ENCODE data around the gene PREPL. TPM values are rescaled to one million over a fixed set of nuclear protein-coding genes. Genes with fewer than 3 reads are reported as not detected.

Gene PREPL
- total RNA-seq, 3 donors from 2014 or later, result 31.8 to 35.0 (median 33.5) TPM

DNA sequence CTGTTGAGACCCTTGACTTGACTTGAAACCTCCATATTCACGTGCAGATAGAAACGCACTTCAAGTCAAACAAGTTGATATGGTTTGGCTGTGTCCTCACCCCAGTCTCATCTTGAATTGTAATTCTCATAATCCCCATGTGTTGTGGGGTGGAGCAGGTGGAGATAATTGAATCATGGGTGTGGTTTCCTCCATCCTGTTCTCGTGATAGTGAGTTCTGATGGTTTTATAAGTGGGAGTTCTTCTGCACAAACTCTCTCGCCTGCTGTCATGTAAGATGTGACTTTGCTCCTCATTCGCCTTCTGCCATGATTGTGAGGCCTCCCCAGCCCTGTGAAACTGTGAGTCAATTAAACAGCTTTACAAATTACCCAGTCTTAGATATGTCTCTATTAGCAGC lies 64.6 kb downstream of the PREPL start:
- DNase-seq (no peak), ATAC-seq (peak in 1 of 2 donors; percentile 27)
- Mint-ChIP-seq H3K9me3 (no peaks in the 10 kb centered on the region), H3K4me3 (no peak overlapping the region), H3K27me3 (ENCODE audit: low read depth) (peaks cover 1% of the 10 kb centered on the region), H3K36me3 (ENCODE audit: insufficient read depth) (no peaks in the 10 kb centered on the region), H3K4me1 (ENCODE audit: low read depth) (peaks cover 13% of the 10 kb centered on the region)

DNA sequence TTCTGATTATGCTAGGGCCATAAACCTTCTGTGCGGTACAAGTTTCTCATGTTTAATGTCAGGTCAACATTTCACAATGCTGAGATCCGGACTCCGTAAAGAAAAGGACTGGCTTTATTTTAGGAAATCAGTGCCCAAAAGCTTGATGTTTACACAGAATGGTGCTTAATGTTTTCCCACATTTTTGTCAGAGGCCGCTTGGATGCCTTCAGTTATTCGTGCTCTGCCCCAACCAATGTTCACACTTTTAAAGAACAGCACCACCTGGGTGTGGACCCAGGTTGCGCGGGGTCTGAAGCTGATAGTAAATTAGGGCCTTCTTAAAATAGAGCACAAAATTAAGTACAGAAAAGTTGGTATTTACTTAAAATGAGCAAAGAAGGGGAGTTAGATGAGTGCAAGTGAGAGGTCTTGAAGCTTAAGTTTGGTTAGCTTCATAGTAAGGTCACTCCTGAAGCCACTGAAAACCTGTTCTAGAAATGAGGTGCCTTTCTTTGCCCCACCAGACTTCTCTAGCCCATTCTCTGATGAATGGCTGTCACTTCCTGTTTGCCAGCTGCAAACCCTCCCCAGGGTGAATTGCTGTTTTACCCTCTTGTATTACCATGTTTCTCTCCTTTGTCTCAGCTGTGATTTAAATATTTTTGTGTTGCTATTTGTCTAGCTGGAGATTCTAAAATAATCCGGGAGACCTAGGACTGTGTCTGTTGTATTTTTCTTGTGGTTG lies 65.5 kb downstream of the PREPL start:
- H3K4me1 Mint-ChIP-seq (ENCODE audit: low read depth), result peaks cover 13% of the 10 kb centered on the region
- H3K4me3 Mint-ChIP-seq, result no peak overlapping the region
- H3K9me3 Mint-ChIP-seq, result no peaks in the 10 kb centered on the region
- H3K36me3 Mint-ChIP-seq (ENCODE audit: insufficient read depth), result no peaks in the 10 kb centered on the region
- H3K27me3 Mint-ChIP-seq (ENCODE audit: low read depth), result peaks cover 1% of the 10 kb centered on the region
- DNase-seq (no peak), ATAC-seq (no peak)

DNA sequence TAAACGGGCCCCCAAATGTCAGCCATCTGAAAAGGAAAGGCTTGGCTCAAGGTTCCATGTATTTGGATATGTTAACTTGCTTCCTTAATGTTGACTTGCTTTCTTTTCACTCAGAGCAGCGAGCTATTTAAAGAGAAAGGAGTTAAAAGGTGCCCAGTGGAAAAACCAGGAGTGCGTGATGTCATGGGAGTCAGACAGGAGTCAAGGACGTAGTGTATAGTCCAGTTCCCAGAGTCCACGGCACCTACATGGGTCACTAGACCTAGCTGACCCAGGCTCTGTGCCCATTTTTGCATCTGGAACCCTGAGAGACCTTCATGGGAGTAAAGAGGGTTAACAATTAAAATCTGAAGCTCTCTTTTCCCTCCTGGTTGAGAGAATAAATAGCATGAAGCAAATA lies 66.2 kb downstream of the PREPL start:
- ATAC-seq (no peak), DNase-seq (no peak)
- H3K27me3 Mint-ChIP-seq (ENCODE audit: low read depth), result peaks cover 1% of the 10 kb centered on the region
- no peaks in the 10 kb centered on the region for H3K36me3 Mint-ChIP-seq (ENCODE audit: insufficient read depth)
- peaks cover 13% of the 10 kb centered on the region for H3K4me1 Mint-ChIP-seq (ENCODE audit: low read depth)
- no peaks in the 10 kb centered on the region for H3K9me3 Mint-ChIP-seq
- H3K4me3 Mint-ChIP-seq, result no peak overlapping the region

DNA sequence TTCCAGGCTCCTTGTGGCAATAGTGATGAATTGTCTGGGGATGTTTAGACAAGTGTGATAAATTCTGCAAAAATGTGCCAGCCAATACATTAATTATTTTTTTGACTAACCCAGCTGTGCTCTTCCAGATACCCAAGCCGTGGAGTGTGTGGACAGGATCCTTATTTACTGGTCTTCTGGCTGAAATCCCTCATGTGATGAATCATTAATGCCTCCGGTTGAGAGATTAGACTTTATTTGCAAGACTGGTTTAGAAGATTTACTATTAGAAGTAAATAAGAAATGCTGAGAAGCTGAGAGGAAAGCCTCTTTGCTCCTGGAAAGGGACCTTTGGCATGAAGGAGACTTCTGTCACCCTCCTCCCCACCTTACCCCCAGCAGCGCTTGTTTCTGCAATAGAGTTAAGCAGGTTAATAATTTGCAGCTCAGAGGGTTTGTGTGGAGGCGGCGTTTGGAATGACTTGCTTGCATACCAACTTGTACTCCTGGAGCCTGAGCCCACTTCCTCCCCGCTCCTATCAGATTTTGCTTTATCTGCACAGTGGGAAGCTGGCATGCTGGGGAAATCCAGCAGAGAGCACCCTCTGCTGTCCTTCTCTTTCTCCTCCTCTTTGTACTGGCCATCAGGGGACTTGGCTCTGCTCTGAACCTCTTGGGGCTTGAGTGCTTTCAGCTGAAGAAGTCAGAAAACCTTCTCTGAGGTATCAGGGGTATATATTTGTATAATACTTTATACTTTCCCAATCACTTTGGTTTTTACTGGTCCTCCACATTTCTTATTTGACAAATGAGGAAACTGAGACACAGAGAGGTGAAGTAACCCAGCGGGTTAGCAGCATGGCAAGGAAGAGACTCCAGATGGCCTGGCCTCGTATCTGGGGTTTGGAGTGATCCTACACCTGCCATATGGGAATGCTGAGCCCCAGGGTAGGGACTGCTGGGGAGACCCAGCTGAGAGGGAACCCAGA lies 69.7 kb downstream of the PREPL start:
- Mint-ChIP-seq H3K4me1 (ENCODE audit: low read depth) (peaks cover 6% of the 10 kb centered on the region), H3K27me3 (ENCODE audit: low read depth) (peaks cover 1% of the 10 kb centered on the region), H3K36me3 (ENCODE audit: insufficient read depth) (no peaks in the 10 kb centered on the region), H3K9me3 (no peaks in the 10 kb centered on the region), H3K4me3 (no peak overlapping the region)
- DNase-seq (no peak), ATAC-seq (no peak)

DNA sequence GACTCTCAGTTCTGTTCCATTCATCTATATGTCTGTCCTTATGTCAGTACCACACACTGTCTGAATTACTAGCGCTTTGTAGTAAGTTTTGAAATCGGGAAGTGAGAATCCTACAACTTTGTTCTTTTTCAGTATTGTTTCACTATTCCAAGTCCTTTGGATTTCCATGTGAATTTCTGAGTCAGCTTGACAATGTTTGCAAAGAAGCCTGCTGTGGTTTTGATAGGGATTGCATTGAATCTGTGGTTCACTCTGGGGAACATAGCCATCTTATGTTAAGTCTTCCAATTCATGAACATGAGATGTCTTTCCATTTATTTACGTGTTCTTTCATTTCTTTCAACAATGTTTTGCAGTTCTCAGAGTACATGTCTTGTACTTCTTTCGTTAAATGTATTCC lies 71.0 kb downstream of the PREPL start:
- no peak for ATAC-seq
- H3K9me3 Mint-ChIP-seq, result no peaks in the 10 kb centered on the region
- peaks cover 1% of the 10 kb centered on the region for H3K27me3 Mint-ChIP-seq (ENCODE audit: low read depth)
- no peaks in the 10 kb centered on the region for H3K36me3 Mint-ChIP-seq (ENCODE audit: insufficient read depth)
- peaks cover 1% of the 10 kb centered on the region for H3K4me1 Mint-ChIP-seq (ENCODE audit: low read depth)
- DNase-seq, result no peak
- H3K4me3 Mint-ChIP-seq, result no peak overlapping the region

DNA sequence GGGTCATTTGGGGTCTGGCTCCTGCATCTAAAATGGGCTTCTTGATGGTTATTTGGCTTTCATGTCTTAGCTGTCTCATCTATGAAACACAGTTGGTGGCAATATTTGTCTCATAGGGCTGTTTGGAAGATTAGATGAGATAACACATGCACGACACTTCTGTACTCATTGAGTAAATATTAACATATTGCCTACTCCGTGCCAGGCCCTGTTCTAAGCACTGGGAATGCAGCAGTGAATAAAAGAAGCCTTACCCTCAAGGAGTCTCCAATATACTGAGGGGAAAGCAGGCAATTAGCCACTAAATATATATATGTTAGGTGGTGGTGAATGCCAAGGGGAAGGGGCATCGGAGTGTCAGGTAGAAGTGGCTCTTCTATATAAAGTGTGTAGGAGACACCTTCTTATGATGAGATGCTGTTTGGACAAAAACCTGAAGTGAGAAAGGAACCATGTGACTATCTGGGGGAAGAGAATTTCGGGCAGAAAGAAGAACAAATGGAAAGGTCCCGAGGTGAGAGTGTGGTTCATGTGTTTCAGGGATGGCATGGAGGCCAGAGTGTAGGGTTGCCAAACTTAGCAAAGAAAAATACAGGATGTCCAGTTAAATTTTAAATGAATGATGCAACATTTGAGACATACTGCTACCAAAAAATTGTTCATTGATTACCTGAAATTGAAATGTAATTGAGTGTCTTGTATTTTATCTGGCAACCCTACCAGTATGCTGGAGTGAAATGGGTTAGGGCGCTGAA lies 74.2 kb downstream of the PREPL start:
- H3K9me3 Mint-ChIP-seq, result no peaks in the 10 kb centered on the region
- H3K36me3 Mint-ChIP-seq (ENCODE audit: insufficient read depth), result no peaks in the 10 kb centered on the region
- H3K4me1 Mint-ChIP-seq (ENCODE audit: low read depth), result no peaks in the 10 kb centered on the region
- no peak for ATAC-seq
- no peak overlapping the region for H3K4me3 Mint-ChIP-seq
- H3K27me3 Mint-ChIP-seq (ENCODE audit: low read depth), result no peaks in the 10 kb centered on the region
- no peak for DNase-seq

DNA sequence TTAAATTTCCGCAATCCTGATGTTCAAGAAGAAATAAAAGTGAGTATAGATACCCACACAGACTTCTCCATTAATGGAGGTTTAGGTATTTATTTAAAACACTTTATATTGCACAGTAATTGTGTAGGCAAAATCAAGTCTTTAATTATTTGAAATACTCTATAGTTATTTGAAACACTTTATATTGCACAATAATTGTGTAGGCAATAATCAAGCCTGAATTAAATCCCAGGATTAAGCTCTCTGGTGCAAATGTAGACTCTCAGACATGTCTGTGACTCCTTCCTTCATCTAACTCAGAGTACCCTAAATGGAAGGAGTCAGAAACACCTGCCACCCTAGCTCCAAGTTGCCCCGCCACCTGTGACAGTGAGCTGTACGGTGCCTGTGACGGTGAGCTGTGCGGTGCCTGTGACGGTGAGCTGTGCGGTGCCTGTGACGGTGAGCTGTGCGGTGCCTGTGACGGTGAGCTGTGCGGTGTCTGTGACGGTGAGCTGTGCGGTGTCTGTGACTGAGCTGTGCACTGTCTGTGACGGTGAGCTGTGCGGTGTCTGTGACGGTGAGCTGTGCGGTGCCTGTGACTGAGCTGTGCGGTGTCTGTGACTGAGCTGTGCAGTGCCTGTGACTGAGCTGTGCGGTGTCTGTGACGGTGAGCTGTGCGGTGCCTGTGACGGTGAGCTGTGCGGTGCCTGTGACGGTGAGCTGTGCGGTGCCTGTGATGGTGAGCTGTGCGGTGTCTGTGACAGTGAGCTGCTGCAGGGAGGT lies 75.0 kb downstream of the PREPL start:
- no peaks in the 10 kb centered on the region for H3K4me1 Mint-ChIP-seq (ENCODE audit: low read depth)
- ATAC-seq (no peak), DNase-seq (no peak)
- no peaks in the 10 kb centered on the region for H3K36me3 Mint-ChIP-seq (ENCODE audit: insufficient read depth)
- no peak overlapping the region for H3K4me3 Mint-ChIP-seq
- no peaks in the 10 kb centered on the region for H3K27me3 Mint-ChIP-seq (ENCODE audit: low read depth)
- no peaks in the 10 kb centered on the region for H3K9me3 Mint-ChIP-seq

DNA sequence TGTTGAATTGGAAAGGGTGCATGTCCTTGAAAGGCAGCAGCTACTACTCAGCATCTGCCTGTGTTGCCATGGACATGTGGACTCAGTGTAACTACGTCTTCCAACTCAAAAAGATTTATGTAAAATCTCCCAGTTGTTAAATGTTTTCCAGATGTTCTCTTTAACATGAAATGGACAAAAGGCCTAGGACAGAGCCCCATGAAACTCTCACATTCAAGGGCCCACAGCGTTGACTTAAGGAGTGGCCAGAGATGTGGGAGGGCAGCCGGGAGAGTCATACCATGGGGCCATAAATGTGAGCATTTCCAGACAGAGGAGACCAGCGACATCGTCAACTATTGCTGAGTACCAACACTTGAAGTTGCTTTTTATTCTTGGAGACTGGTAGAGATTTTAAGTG lies 76.1 kb downstream of the PREPL start:
- Mint-ChIP-seq H3K4me3 (no peak overlapping the region), H3K9me3 (no peaks in the 10 kb centered on the region), H3K4me1 (ENCODE audit: low read depth) (no peaks in the 10 kb centered on the region), H3K27me3 (ENCODE audit: low read depth) (no peaks in the 10 kb centered on the region), H3K36me3 (ENCODE audit: insufficient read depth) (no peaks in the 10 kb centered on the region)
- no peak for DNase-seq
- ATAC-seq, result no peak

DNA sequence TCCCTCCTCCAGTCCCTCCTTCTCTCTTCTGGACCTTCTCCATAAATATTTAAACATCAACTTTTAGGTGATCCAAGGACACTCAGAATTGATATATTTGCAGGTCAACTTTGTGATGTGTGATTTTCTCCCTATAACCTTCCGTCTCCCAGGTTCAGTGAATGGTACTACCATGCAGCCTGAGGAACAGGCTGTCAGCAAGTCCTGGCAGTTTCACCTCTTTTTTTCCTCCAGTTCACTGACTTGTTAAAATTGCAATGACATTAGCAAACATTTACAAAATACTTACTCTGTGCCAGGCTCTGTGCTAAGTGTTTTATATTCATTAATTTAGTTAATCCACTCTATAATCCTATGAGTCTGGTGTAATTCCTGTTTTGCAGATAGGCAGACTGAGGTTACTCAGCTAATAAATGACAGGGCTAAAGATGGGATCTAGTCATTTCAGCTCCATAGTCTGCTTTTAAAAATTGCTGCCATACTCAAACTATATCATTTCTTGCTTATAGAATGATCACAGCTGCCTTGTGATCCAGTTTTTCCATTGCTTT lies 78.1 kb downstream of the PREPL start:
- H3K36me3 Mint-ChIP-seq (ENCODE audit: insufficient read depth), result no peaks in the 10 kb centered on the region
- no peaks in the 10 kb centered on the region for H3K27me3 Mint-ChIP-seq (ENCODE audit: low read depth)
- no peak for ATAC-seq
- no peaks in the 10 kb centered on the region for H3K9me3 Mint-ChIP-seq
- no peak overlapping the region for H3K4me3 Mint-ChIP-seq
- H3K4me1 Mint-ChIP-seq (ENCODE audit: low read depth), result no peaks in the 10 kb centered on the region
- DNase-seq, result no peak

DNA sequence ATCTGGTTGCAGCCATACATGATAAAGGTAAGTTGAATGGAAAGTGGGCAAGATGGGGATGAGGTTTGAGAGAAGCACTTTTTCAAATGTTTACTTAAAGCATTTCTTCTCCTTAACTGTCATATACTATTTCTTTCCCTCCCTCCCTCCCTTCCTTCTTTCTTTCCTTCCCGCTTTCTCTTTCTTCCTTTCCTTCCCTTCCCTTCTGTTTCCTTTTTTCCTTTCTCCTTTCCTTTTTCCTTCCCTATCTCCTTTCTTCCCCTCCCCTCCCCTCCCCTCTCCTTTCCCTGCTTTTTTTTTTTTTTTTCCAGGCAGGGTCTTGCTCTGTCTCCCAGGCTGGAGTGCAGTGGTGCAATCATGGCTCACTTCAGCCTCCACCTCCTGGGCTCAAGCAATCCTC lies 80.4 kb downstream of the PREPL start:
- H3K4me1 Mint-ChIP-seq (ENCODE audit: low read depth), result no peaks in the 10 kb centered on the region
- no peak for ATAC-seq
- no peak overlapping the region for H3K4me3 Mint-ChIP-seq
- peaks cover 2% of the 10 kb centered on the region for H3K27me3 Mint-ChIP-seq (ENCODE audit: low read depth)
- no peaks in the 10 kb centered on the region for H3K36me3 Mint-ChIP-seq (ENCODE audit: insufficient read depth)
- no peaks in the 10 kb centered on the region for H3K9me3 Mint-ChIP-seq
- no peak for DNase-seq

DNA sequence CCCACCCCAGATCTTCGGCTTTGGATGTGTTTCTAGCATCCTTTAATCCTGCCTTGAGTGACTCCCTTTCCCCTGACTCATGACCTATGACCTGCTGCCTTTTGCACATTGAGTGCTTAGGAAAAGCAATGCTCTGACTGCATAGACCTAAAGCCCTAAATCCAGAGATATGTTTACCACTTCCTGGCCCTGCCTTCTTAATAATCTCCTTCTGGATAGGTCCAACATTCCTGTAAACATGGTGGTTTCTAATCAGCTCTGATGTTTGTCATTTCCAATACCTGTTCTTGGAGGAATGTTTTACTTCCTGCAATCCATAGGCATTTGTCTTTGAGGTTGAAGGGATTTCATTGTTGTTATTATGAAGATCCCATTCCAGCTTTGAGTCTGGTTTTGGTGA lies 83.8 kb downstream of the PREPL start:
- Mint-ChIP-seq H3K36me3 (ENCODE audit: insufficient read depth) (no peaks in the 10 kb centered on the region), H3K4me1 (ENCODE audit: low read depth) (no peaks in the 10 kb centered on the region), H3K27me3 (ENCODE audit: low read depth) (peaks cover 2% of the 10 kb centered on the region)

DNA sequence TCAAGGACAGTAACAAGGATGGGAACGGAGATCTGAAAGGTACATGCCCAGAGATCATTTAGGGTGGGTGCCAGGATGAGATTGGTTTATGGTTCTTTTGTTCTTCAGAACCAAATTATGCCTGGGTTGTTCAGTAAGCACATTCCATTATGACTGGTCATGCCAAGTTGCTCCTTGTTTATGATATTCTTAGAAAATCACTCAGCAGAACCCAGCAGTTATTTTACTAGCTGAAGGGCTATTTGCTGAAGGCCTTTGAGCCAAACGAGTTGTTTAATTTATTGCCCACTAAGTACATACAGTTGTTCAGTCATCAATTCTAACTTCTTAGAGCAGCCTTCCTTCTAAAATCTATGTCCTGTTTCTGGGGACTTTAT lies 85.4 kb downstream of the PREPL start:
- H3K27me3 Mint-ChIP-seq (ENCODE audit: low read depth), result peaks cover 2% of the 10 kb centered on the region
- no peaks in the 10 kb centered on the region for H3K9me3 Mint-ChIP-seq
- DNase-seq, result no peak
- no peaks in the 10 kb centered on the region for H3K36me3 Mint-ChIP-seq (ENCODE audit: insufficient read depth)
- no peak overlapping the region for H3K4me3 Mint-ChIP-seq
- ATAC-seq, result no peak
- H3K4me1 Mint-ChIP-seq (ENCODE audit: low read depth), result no peaks in the 10 kb centered on the region

More for the DNA sequence above, 83.8 kb downstream of the PREPL start:
- DNase-seq, result no peak
- H3K9me3 Mint-ChIP-seq, result no peaks in the 10 kb centered on the region
- no peak for ATAC-seq
- no peak overlapping the region for H3K4me3 Mint-ChIP-seq

DNA sequence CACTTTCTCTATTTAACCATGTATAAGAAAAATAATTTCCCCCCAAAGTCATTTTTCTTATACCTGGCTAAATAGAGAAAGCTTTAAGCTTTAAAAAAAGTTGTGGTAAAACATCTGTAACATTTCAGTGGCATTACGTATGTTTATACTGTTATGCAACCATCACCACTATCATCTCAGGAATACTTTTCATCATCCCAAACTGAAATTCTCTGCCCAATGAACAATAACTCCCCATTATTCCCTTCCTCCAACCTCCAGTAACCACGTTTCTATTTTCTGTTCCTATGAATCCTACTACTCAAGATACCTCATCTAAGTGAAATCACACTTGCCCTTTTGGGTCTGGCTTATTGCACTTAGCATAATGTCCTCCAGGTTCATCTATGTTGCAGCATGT lies 87.7 kb downstream of the PREPL start:
- H3K9me3 Mint-ChIP-seq, result peaks cover 4% of the 10 kb centered on the region
- ATAC-seq (no peak), DNase-seq (no peak)
- no peaks in the 10 kb centered on the region for H3K36me3 Mint-ChIP-seq (ENCODE audit: insufficient read depth)
- no peaks in the 10 kb centered on the region for H3K4me1 Mint-ChIP-seq (ENCODE audit: low read depth)
- peaks cover 2% of the 10 kb centered on the region for H3K27me3 Mint-ChIP-seq (ENCODE audit: low read depth)
- no peak overlapping the region for H3K4me3 Mint-ChIP-seq
